Activated gamma-delta T cell treated with Interleukin-2 at 50 U/mL for 16 hours (primary cell): ENCODE results near the gene NCOA3.
"Not testable (repeated sequence)": the region's sequence is repeated elsewhere in the genome, so short reads cannot be mapped to it uniquely, and the experiment has no call there.

Source experiments
- DNase-seq: peaks from one replicate; pipeline ENCODE4 v3.0.0-alpha.2; 2020

NCOA3 gene

GRCh38 chr20:47501116-47501481, 588 bp upstream of the NCOA3 start:
- DNase-seq: no peak

DNA sequence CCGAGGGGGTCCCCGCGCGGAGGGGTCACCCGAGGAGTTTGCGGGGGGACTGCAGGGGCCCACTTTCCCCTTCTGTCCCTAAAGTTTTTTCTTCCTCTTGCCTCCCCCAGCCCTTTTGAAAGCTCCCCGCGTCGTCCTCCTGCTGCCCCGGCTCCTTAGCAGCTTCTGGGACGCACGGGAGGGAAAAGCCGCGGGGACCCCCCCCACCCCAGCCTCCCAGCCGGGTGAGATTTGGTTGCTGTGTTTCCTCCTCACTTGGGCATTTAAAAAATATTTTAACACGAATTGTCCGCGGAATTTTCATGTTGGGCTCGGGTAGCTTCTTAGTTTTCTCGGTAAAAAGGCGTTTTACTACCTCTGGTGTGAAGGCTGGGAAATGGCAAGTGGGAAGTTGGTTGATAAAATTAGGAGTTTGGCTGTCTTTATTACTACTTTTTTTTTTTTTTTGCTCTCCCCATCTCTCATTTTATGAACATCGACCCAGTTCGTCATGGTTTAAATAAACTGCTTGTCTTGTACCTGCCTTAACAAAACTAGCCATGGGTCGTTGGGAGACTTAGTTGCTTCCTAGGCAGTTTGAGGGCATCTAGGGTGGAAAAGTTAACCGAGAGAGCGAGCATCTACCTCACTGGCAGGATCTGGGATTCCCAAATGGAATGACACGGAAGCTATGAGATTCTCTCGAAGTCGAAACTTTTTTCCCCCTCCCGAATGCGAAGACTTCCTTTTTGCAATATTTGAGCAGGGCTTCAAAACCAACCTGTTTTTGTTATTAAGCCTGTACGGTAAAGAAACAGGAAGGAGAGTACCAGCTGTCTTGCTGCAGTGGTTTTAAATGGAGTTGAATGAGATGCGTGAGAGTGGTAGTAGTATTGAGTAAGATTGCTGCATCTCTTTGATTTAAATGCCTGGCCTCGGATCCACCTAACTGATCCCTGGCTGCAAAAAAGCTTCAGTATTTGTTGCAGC, 868 bp downstream of the NCOA3 start:
- no peak for DNase-seq

- no peak for DNase-seq
These were observed 2.0 kb downstream of the NCOA3 start for GRCh38 chr20:47503685-47504084.

GRCh38 chr20:47506335-47506734, 4.6 kb downstream of the NCOA3 start:
- DNase-seq: no peak

GRCh38 chr20:47506850-47507249, 5.2 kb downstream of the NCOA3 start:
- no peak for DNase-seq

- DNase-seq: not testable (repeated sequence)
These were observed 5.7 kb downstream of the NCOA3 start for GRCh38 chr20:47507275-47507981.

DNA sequence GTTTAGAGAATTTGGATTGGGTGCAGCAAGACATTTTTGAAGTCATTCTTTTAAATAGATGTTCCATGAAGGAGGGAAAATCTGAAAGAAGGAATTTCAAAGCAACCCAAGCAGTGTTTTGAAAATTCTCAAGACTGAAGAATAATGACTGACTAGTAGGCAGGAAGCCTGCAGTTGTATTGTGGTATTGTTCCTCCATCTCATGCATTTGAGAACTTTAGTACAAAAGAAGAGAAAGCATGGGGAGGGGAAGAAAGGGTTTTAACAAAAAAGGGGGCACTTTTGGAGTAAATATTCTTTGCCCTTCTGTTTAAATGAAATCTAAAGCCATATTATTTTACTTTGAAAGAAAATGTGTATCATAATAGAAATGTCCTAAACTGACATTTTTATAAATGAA, 6.6 kb downstream of the NCOA3 start:
- no peak for DNase-seq

GRCh38 chr20:47509104-47509661, 7.5 kb downstream of the NCOA3 start:
- no peak for DNase-seq

DNA sequence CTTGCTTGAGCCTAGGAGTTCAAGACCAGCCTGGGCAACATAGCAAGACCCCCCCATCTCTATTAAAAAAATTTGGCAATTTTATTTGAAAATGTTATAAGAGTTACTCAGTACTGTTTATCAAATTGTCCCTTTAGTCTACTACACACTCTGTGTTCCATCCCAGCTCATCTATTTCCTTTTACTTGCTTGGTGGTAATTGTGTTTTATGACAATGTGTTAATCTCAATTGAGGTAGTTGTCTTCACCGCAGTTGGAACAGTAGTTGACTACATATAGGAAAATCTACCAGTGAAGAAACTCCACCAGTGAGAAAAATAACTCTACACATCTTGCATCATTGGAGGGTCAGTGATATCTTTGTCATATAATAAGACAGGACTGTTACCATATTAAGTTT, 8.0 kb downstream of the NCOA3 start:
- DNase-seq: no peak

GRCh38 chr20:47515843-47516242, 14.2 kb downstream of the NCOA3 start:
- no peak for DNase-seq

DNA sequence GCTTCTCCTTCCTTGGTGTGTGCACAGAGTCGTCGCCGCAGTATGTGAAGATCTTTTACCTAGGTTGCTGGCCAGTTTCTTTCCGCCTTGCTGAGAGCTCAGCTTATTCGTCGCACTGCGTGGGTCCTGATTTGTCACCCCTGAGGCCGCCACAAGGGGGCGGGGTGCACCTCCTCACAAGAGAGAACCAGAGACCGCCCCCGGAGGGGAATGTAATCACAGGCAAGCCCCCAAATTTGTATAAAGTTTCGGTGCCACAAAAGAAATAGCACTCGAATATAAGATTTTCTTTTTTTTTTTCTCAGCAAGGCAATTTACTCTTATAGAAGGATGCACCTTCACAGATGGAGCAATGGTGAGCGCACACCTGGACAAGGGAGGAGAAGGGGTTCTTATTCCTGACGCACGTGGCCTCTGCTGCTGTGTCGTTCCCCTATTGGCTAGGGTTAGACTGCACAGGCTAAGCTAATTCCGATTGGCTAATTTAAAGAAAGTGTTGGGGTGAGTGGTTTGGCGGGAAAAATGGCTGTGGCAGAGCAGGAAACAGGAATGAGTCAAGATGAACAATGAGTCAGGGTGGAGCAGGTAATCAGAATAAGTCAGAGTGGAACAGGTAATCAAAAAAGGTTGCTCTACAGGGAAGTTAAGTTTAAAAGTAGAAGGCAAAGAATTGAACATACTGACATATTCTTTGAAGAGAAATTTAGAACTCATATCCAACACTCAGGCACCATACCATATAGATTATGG, 19.5 kb downstream of the NCOA3 start:
- DNase-seq: no peak

DNA sequence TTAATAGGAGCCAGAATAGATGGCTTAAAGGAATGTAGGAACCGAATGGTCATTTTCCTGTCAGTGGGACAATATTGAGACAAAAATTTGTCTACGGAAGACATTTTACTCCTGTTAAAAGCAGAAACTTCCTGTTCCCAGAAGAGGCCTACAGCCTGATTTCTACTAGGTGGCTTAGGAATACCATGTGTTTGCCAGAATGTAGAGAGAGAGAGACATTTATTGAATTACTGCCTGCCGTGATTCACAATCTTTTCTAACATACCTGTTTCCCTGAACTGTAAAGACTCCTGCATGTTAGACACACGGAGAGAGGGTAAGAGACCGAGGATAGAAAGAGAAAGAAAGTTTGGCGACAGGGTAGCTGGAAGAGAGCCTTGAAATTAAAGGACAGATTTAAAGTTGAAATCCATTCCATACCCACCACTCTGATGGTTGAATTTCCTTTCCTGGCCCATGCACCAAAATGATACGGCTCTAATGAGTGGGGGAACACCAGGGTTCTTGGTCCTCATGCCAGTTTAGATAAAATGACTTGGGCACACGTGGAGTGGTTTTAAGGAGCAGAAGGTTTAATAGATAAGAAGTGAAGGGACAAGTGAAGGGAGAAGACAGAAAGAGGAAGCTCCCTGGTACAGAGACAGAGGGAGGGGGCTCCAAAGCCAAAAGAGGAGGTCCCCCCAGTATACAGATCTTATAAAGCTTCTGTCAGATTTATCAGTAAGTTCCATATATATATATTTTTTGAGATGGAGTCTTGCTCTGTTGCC, 22.5 kb downstream of the NCOA3 start:
- DNase-seq: no peak

- DNase-seq: no peak
These were observed 25.5 kb downstream of the NCOA3 start for GRCh38 chr20:47527004-47527800.

GRCh38 chr20:47529840-47530239, 28.2 kb downstream of the NCOA3 start:
- no peak for DNase-seq

DNA sequence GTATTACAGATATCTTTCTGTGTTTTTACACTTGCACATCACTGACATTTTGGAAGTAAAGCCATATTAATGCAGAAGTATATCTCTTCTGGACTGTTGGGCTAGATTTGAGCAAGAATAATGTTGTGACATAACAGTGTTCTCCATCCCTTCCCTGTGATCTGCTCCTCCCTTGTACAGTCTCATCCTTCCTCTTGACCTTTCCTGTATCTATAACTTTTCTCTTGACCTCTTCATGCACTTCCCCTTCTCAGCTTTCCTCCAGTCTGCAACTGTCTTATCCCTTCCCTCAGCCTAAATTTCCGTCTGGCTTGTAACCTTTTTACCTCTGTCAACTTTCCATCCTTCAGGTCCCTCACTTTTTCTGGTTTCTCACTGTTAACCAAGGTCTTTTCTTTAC, 29.8 kb downstream of the NCOA3 start:
- no peak for DNase-seq

GRCh38 chr20:47532002-47532401, 30.3 kb downstream of the NCOA3 start:
- no peak for DNase-seq

DNA sequence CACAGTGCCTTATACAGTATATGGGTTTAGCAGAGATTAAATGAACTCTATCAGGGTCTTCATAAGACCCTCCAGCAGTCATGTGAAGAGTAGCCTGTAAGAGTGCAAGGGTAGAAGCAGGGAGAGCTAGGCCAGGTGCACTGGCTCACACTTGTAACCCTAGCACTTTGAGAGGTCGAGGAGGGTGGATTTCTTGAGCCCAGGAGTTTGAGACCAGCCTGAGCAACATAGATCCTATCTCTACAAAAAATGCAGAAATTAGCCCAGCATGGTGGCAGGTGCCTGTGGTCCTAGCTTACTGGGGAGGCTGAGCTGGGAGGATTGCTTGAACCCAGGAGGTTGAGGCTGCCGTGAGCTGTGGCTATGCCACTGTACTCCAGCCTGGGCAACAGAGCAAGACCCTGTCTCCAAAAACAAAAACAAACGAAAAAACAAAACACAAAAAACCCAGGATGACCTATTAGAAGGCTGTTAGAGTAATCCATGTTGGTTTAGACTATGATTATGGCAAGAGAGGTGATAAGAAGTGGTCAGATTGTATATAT, 31.9 kb downstream of the NCOA3 start:
- no peak for DNase-seq

GRCh38 chr20:47534405-47534804, 32.7 kb downstream of the NCOA3 start:
- no peak for DNase-seq

- no peak for DNase-seq
These were observed 33.4 kb downstream of the NCOA3 start for GRCh38 chr20:47535088-47535487.

GRCh38 chr20:47535994-47536393, 34.3 kb downstream of the NCOA3 start:
- no peak for DNase-seq
